SH-SY5Y (cell line): Measurements from ENCODE around the gene SLC35A4.

Experiments used
- GATA2 ChIP-seq: IDR thresholded peaks from 2 replicates; pipeline ENCODE4 v1.6.1; 2011; ENCODE audit warnings: mild to moderate bottlenecking, low read depth, low read length
- GATA3 ChIP-seq: IDR thresholded peaks from 2 replicates; pipeline ENCODE4 v1.6.1; 2011; ENCODE audit warnings: low read depth, mild to moderate bottlenecking, low read length, moderate library complexity

SLC35A4 gene

DNA sequence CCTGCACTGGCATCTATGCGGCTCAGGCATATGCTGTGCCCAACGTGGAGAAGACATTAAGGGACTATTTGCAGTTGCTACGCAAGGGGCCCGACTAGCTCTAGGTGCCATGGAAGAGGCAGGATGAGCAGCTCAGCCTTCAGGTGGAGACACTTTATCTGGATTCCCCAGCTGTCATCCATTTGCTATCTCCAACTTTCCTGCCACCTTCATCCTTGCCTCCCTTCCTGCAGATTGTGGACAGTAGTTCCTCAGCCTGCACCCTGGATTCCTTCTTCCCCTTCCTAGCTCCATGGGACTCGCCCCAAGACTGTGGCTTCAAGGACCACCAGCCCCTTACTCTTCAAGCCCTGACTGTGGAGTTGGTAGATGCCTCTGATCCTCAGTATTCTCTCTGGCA is 2.0 kb downstream of the SLC35A4 start:
- TF ChIP-seq GATA3 (no peak), GATA2 (no peak)

- no peak for TF ChIP-seq GATA2
- TF ChIP-seq GATA3 = no peak
Observed at GRCh38 chr5:140567136-140567818, 2.6 kb downstream of the SLC35A4 start.

GRCh38 chr5:140567871-140568270 is 3.2 kb downstream of the SLC35A4 start:
- TF ChIP-seq GATA3 (no peak), GATA2 (no peak)

DNA sequence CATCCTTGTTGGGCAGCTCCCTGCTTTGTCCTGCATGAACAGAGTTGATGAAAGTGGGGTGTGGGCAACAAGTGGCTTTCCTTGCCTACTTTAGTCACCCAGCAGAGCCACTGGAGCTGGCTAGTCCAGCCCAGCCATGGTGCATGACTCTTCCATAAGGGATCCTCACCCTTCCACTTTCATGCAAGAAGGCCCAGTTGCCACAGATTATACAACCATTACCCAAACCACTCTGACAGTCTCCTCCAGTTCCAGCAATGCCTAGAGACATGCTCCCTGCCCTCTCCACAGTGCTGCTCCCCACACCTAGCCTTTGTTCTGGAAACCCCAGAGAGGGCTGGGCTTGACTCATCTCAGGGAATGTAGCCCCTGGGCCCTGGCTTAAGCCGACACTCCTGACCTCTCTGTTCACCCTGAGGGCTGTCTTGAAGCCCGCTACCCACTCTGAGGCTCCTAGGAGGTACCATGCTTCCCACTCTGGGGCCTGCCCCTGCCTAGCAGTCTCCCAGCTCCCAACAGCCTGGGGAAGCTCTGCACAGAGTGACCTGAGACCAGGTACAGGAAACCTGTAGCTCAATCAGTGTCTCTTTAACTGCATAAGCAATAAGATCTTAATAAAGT is 3.9 kb downstream of the SLC35A4 start:
- TF ChIP-seq GATA2 (no peak), GATA3 (no peak)

DNA sequence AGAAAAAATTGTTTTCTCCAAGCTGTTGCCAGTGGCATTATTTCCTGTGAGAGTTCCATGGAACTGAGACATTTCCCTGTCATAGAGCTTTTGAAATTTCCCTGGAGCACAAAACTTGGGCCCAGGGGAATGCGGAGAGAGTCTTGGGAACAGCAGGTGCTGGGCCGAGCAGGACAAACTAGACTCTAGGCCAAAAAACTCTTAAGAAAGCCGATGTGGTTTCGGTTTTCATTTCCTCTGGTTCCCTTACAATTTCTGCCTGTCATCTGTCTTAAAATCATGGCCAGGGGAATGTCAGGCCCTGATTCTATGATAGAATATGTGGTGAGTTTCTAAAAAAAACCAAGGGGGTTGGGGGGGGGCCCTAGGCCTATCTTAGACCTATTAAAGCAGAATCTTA is 4.6 kb downstream of the SLC35A4 start:
- TF ChIP-seq GATA2 (no peak), GATA3 (no peak)

GRCh38 chr5:140570058-140570457 is 5.4 kb downstream of the SLC35A4 start:
- TF ChIP-seq GATA3 = no peak
- TF ChIP-seq GATA2 = no peak

DNA sequence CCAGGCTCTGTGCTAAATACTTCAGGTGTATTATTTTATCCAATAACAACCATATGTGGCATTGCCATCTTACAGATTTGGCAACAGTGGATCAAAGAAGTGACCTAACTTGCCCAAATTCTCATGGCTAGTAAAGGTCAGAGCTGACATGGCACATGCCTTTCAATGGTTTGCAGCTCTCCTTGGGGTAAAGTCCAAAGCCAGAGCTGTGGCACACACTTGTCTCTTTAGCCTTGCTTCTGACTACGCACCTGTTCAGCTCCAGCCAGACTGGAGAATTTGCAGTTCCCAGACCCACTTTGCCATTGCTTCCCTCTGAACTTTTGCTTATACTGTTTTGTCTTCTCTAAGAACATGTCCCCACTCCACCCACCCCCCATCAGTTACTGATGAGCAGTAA is 5.9 kb downstream of the SLC35A4 start:
- TF ChIP-seq GATA2 (no peak), GATA3 (no peak)

GRCh38 chr5:140571105-140571504 is 6.5 kb downstream of the SLC35A4 start:
- TF ChIP-seq GATA2 (no peak), GATA3 (no peak)

DNA sequence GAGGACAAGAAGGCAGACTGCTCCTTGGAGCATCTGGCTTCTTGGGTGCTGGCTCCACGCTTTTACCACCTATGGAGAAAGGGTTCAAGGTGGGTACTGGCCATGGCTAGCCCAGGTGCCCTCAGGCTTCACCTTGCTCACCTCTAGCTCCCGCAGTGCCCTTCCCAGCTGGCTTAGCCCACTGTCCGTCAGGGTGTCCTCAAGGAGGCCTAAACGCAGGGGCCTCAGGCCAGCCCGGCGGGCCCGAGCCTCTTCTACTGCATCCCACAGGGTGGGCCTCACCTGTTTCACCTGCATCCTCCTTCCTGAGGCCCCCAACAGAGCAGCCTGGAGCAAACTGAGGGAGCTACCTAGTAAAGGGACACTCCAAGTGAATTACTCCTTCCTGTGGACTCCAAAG is 9.1 kb downstream of the SLC35A4 start:
- TF ChIP-seq GATA2 (no peak), GATA3 (no peak)

DNA sequence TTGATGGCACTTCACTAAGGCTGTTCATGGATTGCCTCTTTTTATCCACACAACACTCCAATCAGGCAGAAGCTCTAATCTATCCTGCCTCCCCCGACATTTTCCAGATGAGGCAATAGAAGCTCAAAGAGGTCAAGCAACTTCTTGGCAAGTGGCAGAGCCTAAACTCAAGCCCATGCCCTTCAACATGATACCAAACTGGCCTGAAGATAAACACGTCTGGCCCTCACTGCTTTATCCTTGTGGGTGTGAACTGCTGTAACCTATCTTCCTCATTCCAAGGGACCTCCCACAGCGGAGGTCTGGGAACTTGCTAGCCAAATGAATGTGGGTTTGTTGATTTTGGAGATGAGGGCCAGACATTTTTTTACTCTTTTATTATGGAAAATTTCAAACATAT is 9.5 kb downstream of the SLC35A4 start:
- no peak for TF ChIP-seq GATA2
- TF ChIP-seq GATA3 = no peak

DNA sequence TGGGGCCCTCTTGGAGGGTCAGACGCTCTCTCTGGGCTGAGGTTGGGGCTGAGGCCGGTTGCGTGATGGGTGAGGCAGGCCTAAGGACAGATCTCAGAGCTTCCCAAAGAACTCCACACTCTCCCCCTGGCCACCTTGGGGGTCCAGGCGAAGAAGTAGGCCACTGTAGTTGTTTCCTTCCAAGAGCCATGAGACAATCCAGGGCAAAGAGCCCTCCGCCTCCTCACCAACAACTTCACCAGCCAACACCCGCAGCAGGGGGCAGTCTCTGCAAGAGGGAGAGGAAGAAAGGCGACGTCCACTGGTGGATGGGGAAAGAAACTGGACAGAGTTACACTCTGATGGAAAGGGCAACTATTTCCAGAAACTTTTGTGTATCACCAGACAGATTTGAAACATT is 10.7 kb downstream of the SLC35A4 start:
- TF ChIP-seq GATA2 (no peak), GATA3 (no peak)

- TF ChIP-seq GATA3 = no peak
- no peak for TF ChIP-seq GATA2
Observed at GRCh38 chr5:140576776-140577201, 12.2 kb downstream of the SLC35A4 start.

DNA sequence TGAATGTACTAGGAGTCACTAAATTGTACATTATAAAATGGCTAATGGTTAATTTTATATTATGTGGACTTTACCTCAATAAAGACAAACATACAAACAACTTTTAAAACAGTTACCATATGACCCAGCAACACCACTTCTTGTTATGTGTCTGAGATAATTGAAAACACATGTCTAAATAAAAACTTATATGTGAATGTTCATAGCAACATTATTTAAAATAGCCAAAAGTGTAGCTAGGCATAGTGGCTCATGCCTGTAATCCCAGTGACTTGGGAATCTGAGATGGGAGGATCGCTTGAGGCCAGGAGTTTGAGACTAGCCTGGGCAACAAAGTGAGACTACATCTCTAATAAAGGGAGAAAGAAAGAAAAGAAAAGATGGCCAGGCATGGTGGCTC is 22.9 kb downstream of the SLC35A4 start:
- TF ChIP-seq GATA2 = no peak
- no peak for TF ChIP-seq GATA3

DNA sequence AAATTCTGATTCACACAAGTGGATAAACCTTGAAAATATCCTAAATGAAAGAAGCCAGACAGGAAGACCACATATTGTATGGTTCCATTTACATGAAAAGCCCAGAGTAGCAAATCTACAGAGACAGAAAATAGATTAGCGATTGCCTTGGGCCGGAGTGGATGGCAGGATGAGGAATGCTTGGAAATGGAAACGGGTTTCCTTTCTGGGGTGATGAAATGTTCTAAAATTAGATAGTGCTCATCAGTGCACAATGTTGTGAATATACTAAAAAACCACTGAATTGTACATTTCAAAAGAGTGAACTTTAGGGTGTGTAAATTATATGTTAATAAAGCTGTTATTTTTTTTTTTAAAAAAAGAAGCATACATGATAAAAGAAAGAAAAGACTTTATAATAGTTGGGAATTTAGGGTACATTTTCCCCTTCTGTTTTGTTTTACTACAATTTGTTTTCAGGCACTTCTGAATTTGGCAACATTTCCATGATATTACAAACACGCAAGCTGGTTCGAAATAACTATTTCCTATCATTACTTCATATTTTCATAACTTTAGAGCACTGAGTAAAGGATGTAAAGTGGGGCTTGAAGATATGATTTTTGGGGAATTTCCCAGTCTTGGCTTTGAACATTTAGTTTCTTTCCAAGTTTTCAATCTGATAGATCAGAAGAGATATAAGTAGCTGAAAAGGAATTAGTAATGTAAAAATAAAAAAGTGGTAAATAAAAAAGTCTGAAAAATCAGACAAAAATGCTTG is 23.9 kb downstream of the SLC35A4 start:
- TF ChIP-seq GATA3 = no peak
- no peak for TF ChIP-seq GATA2

GRCh38 chr5:140590861-140591260 is 26.2 kb downstream of the SLC35A4 start:
- TF ChIP-seq GATA2 (no peak), GATA3 (no peak)
